IMR-90 (cell line): ENCODE data around the gene NCAPG2. TPM values are rescaled to one million over a fixed set of nuclear protein-coding genes. Genes with fewer than 3 reads are reported as not detected.
A peak's percentile ranks its signal among the peaks of the same experiment; 100 is the strongest.

Source experiments
- CEBPB ChIP-seq: IDR thresholded peaks from 2 replicates; pipeline ENCODE4 v1.6.1; 2012; ENCODE audit warnings: low read depth, low read length, improper control_type of control experiment
- MXI1 ChIP-seq: IDR thresholded peaks from 2 replicates; pipeline ENCODE4 v1.6.1; 2012; ENCODE audit warnings: low read depth, mild to moderate bottlenecking, low read length, moderate library complexity, borderline replicate concordance
- NFE2L2 ChIP-seq: fragments of 150-350 bp; IDR thresholded peaks from 2 replicates; pipeline ENCODE4 v1.6.1; 2016; ENCODE audit warnings: low read depth, mild to moderate bottlenecking, low read length
- POLR2A ChIP-seq: IDR thresholded peaks from 2 replicates; pipeline ENCODE4 v1.6.1; 2012; ENCODE audit warnings: mild to moderate bottlenecking, low read depth, low read length
- RAD21 ChIP-seq: IDR thresholded peaks from 2 replicates; pipeline ENCODE4 v1.6.1; 2012; ENCODE audit warnings: low read length, improper control_type of control experiment
- RCOR1 ChIP-seq: IDR thresholded peaks from 2 replicates; pipeline ENCODE4 v1.6.1; 2012; ENCODE audit warnings: mild to moderate bottlenecking, low read length, improper control_type of control experiment; ENCODE audit not compliant: insufficient replicate concordance
- RFX5 ChIP-seq: IDR thresholded peaks from 2 replicates; pipeline ENCODE4 v1.8.0; 2012; ENCODE audit warnings: low read depth, mild to moderate bottlenecking, low read length, moderate library complexity
- SMC3 ChIP-seq: fragments of 150-350 bp; IDR thresholded peaks from 2 replicates; pipeline ENCODE4 v1.6.1; 2016; ENCODE audit warnings: low read depth, mild to moderate bottlenecking, antibody characterized with exemption, low read length, moderate library complexity
- polyA plus RNA-seq, 3 experiments: library from polyadenylated mRNA; depleted of rRNA; stranded (reverse); fragments of >200 nt; gene quantifications; 2 replicates each; pipeline ENCODE4 v1.2.3, GENCODE V29; 2012; ENCODE audit warnings: low replicate concordance in 1 of 3
- total RNA-seq: library from RNA; depleted of rRNA; stranded (reverse); fragments of >200 nt; gene quantifications from 2 replicates; pipeline ENCODE4 v1.2.3, GENCODE V29; 2012
- TF ChIP-seq, protein P1 (sequence below): fragments of 150-350 bp; IDR thresholded peaks from 2 replicates; pipeline ENCODE4 v1.6.1; 2016; ENCODE audit warnings: low read depth, mild to moderate bottlenecking, low read length, moderate library complexity, borderline replicate concordance

NCAPG2 gene
- total and polyA plus RNA-seq, 2 of the 4 experiments (the other 2 are of a cell fraction): 25.6 to 25.8 TPM

DNA sequence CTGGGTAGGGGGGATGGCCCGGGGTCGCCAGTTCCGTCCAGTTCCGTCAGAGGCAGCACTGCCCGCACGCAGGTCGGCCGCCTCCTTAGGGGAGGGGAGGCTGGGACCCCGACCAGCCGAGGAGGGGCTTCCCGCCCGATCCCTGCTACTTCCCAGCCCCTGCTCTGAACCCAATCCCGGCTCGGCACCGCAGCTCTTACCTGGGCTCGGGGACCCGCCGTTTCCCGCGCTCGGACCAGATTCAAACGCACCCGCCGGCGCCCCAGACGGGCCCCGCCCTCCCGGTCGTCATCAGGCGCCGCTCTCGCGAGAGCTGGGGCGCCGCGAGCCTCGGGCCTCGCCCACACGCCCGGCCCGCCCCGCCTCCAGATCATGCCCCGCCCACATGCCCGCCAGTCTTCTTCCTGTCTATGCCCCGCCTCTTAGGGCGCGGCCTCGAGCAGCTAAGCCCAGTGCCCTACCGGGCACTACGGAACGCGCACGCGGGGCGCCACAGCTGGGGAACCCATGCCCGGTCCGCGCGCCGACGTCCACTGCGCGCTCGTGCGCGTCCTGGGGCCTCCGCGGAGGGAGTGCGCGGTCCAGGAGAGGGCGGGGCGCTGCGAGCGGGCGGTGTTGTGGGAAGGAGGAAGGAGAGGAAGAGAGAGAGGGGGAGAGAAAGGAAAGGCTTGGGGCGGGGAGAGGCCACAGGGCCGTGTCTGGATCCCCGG, at the start of gene NCAPG2 (continued):
- TF ChIP-seq SMC3 (peak; percentile 7; the same call in 1 of the 2 replicates), RAD21 (peak; percentile 26; the same call in 1 of the 2 replicates), POLR2A (no peak; the same call in 1 of the 2 replicates), RFX5 (no peak), CEBPB (no peak), RCOR1 (no peak), NFE2L2 (no peak), MXI1 (peak; percentile 80; the same call in 1 of the 2 replicates)
- TF ChIP-seq, protein P1, sequence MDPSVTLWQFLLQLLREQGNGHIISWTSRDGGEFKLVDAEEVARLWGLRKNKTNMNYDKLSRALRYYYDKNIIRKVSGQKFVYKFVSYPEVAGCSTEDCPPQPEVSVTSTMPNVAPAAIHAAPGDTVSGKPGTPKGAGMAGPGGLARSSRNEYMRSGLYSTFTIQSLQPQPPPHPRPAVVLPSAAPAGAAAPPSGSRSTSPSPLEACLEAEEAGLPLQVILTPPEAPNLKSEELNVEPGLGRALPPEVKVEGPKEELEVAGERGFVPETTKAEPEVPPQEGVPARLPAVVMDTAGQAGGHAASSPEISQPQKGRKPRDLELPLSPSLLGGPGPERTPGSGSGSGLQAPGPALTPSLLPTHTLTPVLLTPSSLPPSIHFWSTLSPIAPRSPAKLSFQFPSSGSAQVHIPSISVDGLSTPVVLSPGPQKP: no peak
